Gastroesophageal sphincter (tissue), 4 donors: ENCODE data around the gene TJP3. TPM values are rescaled to one million over a fixed set of nuclear protein-coding genes. Genes with fewer than 3 reads are reported as not detected.

Source experiments
- ATAC-seq: fragments of 150-250 bp; one replicate; pipeline ENCODE4 v1.9.1; 2016; ENCODE audit warnings: mild to moderate bottlenecking, moderate library complexity
- H3K27ac ChIP-seq, 4 donors: fragments of 200-600 bp; sonication (generic) in 3 of 4; 1 replicate in 3 of 4; 2 replicates in 1 of 4; pipeline ENCODE4 v1.5.1; 2016 to 2019
- H3K27me3 ChIP-seq: fragments of 200-600 bp; sonication (generic); one replicate; pipeline ENCODE4 v1.5.1; 2019
- H3K36me3 ChIP-seq, 2 donors: fragments of 200-600 bp; sonication (generic); one replicate each; pipeline ENCODE4 v1.5.1; 2019; ENCODE audit warnings: control low read depth in 1 of 2
- H3K4me1 ChIP-seq, 3 donors: fragments of 200-600 bp; sonication (generic); 1 replicate in 2 of 3; 2 replicates in 1 of 3; pipeline ENCODE4 v1.5.1; 2016 to 2019; ENCODE audit warnings: control low read depth in 2 of 3
- H3K4me3 ChIP-seq, 2 donors: fragments of 200-600 bp; sonication (generic); one replicate each; pipeline ENCODE4 v1.5.1; 2019; ENCODE audit warnings: mild to moderate bottlenecking in 1 of 2, moderate library complexity in 1 of 2
- H3K9me3 ChIP-seq, 3 donors: fragments of 200-600 bp; sonication (generic); one replicate each; pipeline ENCODE4 v1.5.1; 2017 to 2019; ENCODE audit warnings: control low read depth in 2 of 3
- EP300 ChIP-seq: sonication (generic); formaldehyde crosslinking; IDR thresholded peaks from one replicate; pipeline ENCODE4 v1.6.1; 2017; ENCODE audit warnings: antibody characterized with exemption, mild to moderate bottlenecking
- POLR2A ChIP-seq, 2 donors: fragments of 450-650 bp; IDR thresholded peaks; one replicate each; pipeline ENCODE4 v1.6.1; 2017; ENCODE audit warnings: antibody characterized with exemption in 2 of 2, mild to moderate bottlenecking in 2 of 2, moderate library complexity in 1 of 2
- POLR2AphosphoS5 ChIP-seq: sonication (generic); formaldehyde crosslinking; IDR thresholded peaks from one replicate; pipeline ENCODE4 v1.6.1; 2017; ENCODE audit warnings: antibody characterized with exemption
- WGBS, 2 donors: methylation state at CpG; one replicate each; pipeline ENCODE4 v1.1.5; 2018; ENCODE audit warnings: low coverage in 1 of 2; 5-methylcytosine and 5-hydroxymethylcytosine counted together
- total RNA-seq, 4 donors: library from RNA; depleted of rRNA; stranded (reverse); fragments of >200 nt; gene quantifications; one replicate each; pipeline ENCODE4 v1.1.0, GENCODE V29; 2016
- TF ChIP-seq, protein P1 (sequence below), 4 experiments: fragments of 200-600 bp in 2 of 4; fragments of 450-650 bp in 2 of 4; sonication (generic) in 1 of 4; IDR thresholded peaks; one replicate each; pipeline ENCODE4 v1.5.1; 2017 to 2019; ENCODE audit warnings: antibody characterized with exemption in 4 of 4, mild to moderate bottlenecking in 2 of 4, moderate library complexity in 2 of 4

The TJP3 gene, protein sequence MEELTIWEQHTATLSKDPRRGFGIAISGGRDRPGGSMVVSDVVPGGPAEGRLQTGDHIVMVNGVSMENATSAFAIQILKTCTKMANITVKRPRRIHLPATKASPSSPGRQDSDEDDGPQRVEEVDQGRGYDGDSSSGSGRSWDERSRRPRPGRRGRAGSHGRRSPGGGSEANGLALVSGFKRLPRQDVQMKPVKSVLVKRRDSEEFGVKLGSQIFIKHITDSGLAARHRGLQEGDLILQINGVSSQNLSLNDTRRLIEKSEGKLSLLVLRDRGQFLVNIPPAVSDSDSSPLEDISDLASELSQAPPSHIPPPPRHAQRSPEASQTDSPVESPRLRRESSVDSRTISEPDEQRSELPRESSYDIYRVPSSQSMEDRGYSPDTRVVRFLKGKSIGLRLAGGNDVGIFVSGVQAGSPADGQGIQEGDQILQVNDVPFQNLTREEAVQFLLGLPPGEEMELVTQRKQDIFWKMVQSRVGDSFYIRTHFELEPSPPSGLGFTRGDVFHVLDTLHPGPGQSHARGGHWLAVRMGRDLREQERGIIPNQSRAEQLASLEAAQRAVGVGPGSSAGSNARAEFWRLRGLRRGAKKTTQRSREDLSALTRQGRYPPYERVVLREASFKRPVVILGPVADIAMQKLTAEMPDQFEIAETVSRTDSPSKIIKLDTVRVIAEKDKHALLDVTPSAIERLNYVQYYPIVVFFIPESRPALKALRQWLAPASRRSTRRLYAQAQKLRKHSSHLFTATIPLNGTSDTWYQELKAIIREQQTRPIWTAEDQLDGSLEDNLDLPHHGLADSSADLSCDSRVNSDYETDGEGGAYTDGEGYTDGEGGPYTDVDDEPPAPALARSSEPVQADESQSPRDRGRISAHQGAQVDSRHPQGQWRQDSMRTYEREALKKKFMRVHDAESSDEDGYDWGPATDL
- 1 to 10 TPM in 1 of 4 donors, under 1 TPM in 1, not detected in 2; 0.78 to 3.6 TPM for total RNA-seq

DNA sequence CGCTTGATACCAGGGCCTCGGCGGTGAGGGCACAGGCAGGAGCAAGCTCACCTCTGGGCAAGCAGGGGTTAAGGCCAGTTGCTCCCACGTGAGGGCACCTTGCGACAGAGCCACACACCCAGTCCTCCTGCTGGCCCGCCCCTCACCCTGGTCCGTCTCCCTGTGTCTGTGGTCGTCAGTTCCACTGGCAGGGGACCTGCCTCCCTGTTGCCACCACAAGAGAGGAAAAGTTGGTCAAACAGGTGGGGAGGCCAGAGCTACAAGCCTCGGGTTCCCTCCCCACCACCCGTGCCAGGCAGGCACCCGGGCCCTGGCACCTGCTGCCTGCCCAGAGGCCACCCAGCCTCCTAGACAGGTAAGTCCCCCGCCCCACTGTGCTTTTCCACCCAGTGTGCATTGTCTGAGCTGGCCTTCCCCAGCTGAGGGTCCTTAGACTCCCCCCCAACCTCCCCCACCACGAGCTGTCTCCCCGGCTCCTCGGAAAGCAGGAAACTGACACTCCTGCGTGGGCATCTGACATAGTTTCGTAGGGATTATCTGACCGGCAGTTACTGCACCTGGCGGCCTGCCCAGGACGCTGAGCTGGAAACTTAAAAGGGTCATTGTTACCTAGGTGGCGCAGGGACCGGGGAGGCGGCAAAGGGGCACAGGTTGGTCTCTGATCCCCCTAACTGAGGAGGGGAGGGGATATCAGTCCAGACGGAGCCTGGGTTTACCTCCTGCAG, at the start of gene TJP3:
TJP3 (plus strand) TSS at position 178 of the 725 bp plus-strand sequence. CDS start 20,049 bp downstream, outside the sequence.
- TF ChIP-seq POLR2AphosphoS5 (no peak), POLR2A (IDR thresholded peaks at IDR 0.05) (no peak), EP300 (no peak)
- TF ChIP-seq, protein P1, sequence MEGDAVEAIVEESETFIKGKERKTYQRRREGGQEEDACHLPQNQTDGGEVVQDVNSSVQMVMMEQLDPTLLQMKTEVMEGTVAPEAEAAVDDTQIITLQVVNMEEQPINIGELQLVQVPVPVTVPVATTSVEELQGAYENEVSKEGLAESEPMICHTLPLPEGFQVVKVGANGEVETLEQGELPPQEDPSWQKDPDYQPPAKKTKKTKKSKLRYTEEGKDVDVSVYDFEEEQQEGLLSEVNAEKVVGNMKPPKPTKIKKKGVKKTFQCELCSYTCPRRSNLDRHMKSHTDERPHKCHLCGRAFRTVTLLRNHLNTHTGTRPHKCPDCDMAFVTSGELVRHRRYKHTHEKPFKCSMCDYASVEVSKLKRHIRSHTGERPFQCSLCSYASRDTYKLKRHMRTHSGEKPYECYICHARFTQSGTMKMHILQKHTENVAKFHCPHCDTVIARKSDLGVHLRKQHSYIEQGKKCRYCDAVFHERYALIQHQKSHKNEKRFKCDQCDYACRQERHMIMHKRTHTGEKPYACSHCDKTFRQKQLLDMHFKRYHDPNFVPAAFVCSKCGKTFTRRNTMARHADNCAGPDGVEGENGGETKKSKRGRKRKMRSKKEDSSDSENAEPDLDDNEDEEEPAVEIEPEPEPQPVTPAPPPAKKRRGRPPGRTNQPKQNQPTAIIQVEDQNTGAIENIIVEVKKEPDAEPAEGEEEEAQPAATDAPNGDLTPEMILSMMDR (IDR thresholded peaks at IDR 0.05): no peak
- no peaks in the 10 kb centered on the region for H3K36me3 ChIP-seq
- 20% methylated on average over 1 of the region's 24 CpGs; no CpG with 5 or more reads in 1 of the 2 donors for WGBS, 2 donors
- no peak within 1 kb of the TSS for H3K4me3 ChIP-seq
- H3K4me1 ChIP-seq: peaks cover 0 to 12% (median 0%) of the 10 kb centered on the region in 3 donors
- no peak within 1 kb of the TSS for H3K27ac ChIP-seq
- no peak for ATAC-seq
- no peaks in the 10 kb centered on the region for H3K27me3 ChIP-seq
- no peaks in the 10 kb centered on the region for H3K9me3 ChIP-seq

DNA sequence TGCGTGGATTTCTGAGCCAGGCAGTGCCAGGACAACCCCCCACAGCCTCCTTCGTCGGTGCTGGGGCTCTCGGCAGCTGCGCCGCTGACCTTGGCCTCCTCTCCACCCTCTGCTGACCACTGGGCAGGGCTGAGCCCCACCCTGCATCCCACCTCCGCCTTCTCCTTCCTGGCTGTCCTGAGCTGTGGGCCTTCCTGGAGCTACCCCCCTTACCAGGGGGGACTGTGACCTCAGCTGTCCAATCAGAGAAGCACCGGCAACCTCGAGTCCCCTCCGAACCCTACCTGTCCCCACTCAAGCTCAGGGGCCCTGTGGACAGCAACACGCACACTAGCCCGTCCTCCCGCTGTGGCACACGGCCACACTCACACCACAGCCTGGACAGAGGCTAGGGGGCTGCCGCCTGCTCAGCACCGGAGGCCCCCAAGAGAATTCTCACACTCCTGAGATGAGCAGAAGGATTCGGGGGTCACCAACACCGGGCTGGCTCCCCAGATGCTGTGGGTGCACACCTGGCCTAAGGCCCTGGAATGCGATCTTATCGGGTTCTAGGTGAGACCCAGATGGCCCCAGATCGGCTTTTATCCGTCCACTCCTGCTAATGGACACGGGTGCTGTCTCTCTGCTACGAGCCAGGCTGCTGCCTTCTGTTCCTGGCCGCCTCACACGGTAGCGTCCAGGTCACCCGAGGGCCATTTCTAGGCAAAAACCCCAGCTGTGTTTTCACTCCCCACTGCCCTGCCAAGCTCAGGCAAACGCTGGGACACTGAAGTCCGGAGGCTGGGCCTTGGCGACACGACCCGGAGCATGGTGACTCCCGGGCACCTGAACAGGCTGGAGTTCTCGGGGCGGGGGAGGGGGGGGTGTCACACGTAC, 49.1 kb upstream of the TJP3 start:
- Histone ChIP-seq H3K36me3 (peaks cover 0 to 100% of the 10 kb centered on the region in 2 donors), H3K27me3 (no peaks in the 10 kb centered on the region), H3K4me3 (no peak overlapping the region), H3K9me3 (no peaks in the 10 kb centered on the region), H3K4me1 (peaks cover 0 to 8% (median 0%) of the 10 kb centered on the region in 3 donors), H3K27ac (no peak overlapping the region)
- no peak for ATAC-seq
- WGBS, 2 donors: 82 to 88% methylated on average over 4 to 9 of the region's 37 CpGs
- TF ChIP-seq, protein P1 (IDR thresholded peaks at IDR 0.05): no peak
- TF ChIP-seq POLR2A (IDR thresholded peaks at IDR 0.05) (no peak), EP300 (no peak), POLR2AphosphoS5 (no peak)

DNA sequence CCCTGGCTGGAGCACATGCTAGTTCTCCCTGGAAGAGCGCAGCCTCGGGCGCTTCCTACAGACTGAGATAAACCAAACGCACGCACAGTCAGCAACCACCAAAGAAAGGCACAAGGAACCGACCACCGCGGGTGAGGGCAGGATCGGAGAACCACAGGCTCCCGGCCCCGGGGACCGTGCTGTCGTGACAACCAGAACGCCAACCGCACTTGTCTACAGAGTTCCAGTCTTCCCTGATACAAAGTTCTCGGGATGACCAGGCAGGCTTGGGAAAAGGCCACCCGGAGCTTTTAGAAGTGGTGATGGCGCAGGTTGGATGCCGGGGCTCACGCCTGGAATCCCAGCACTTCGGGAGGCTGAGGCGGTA, 48.5 kb upstream of the TJP3 start:
- WGBS, 2 donors: 75 to 92% methylated on average over 5 to 6 of the region's 22 CpGs
- no peak for ATAC-seq
- H3K4me3 ChIP-seq: no peak overlapping the region
- H3K9me3 ChIP-seq: no peaks in the 10 kb centered on the region
- H3K4me1 ChIP-seq: peaks cover 0 to 8% (median 0%) of the 10 kb centered on the region in 3 donors
- no peak overlapping the region for H3K27ac ChIP-seq
- TF ChIP-seq, protein P1 (IDR thresholded peaks at IDR 0.05): no peak
- TF ChIP-seq EP300 (no peak), POLR2AphosphoS5 (no peak), POLR2A (IDR thresholded peaks at IDR 0.05) (no peak)
- H3K36me3 ChIP-seq: peaks cover 0 to 100% of the 10 kb centered on the region in 2 donors
- no peaks in the 10 kb centered on the region for H3K27me3 ChIP-seq
